ENCODE data around the gene TBC1D16. TPM values are rescaled to one million over a fixed set of nuclear protein-coding genes. Genes with fewer than 3 reads are reported as not detected.

TBC1D16 gene
- total RNA-seq, 1 experiment from 2014 or later = 35.9 TPM

DNA sequence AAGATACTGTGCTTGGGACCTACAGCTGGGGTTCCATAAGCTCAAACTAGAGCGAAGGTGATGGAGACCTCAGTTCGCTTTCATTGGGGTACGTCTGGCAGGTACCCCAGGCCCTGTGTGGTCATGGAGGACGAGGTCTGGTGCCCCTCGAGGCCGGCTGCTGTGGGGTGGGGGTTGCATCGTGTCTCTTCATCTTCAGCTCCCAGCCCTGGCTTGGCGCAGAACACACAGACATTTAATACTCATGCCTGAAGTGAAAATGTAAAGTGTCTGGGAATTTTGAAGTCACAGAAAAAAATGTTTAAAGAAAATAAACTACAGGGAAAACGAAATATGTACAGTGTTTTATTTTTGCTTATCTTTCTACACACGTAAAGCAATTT, 80.5 kb downstream of the TBC1D16 start:
- TF ChIP-seq, protein P1, sequence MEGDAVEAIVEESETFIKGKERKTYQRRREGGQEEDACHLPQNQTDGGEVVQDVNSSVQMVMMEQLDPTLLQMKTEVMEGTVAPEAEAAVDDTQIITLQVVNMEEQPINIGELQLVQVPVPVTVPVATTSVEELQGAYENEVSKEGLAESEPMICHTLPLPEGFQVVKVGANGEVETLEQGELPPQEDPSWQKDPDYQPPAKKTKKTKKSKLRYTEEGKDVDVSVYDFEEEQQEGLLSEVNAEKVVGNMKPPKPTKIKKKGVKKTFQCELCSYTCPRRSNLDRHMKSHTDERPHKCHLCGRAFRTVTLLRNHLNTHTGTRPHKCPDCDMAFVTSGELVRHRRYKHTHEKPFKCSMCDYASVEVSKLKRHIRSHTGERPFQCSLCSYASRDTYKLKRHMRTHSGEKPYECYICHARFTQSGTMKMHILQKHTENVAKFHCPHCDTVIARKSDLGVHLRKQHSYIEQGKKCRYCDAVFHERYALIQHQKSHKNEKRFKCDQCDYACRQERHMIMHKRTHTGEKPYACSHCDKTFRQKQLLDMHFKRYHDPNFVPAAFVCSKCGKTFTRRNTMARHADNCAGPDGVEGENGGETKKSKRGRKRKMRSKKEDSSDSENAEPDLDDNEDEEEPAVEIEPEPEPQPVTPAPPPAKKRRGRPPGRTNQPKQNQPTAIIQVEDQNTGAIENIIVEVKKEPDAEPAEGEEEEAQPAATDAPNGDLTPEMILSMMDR (IDR thresholded peaks at IDR 0.05; ENCODE audit: unreplicated experiment) = no peak
- H3K4me3 Mint-ChIP-seq (ENCODE audit: low read depth, unreplicated experiment) = no peak overlapping the region
- no peak overlapping the region for H3K27ac Mint-ChIP-seq (ENCODE audit: unreplicated experiment)
- no peak for DNase-seq
- no peaks in the 10 kb centered on the region for H3K27me3 Mint-ChIP-seq (ENCODE audit: unreplicated experiment)
- CTCF ChIA-PET = no interaction called here
- no peaks in the 10 kb centered on the region for H3K9me3 Mint-ChIP-seq (ENCODE audit: low read depth, unreplicated experiment)
- H3K36me3 Mint-ChIP-seq (ENCODE audit: insufficient read depth, unreplicated experiment) = no peaks in the 10 kb centered on the region
- intact Hi-C loops (cut with micrococcal nuclease; ENCODE audit: unreplicated experiment) = no loop called here
- no TSS peak for BruUV-seq (replicated peaks)
- H3K4me1 Mint-ChIP-seq (ENCODE audit: low read depth, unreplicated experiment) = no peaks in the 10 kb centered on the region

DNA sequence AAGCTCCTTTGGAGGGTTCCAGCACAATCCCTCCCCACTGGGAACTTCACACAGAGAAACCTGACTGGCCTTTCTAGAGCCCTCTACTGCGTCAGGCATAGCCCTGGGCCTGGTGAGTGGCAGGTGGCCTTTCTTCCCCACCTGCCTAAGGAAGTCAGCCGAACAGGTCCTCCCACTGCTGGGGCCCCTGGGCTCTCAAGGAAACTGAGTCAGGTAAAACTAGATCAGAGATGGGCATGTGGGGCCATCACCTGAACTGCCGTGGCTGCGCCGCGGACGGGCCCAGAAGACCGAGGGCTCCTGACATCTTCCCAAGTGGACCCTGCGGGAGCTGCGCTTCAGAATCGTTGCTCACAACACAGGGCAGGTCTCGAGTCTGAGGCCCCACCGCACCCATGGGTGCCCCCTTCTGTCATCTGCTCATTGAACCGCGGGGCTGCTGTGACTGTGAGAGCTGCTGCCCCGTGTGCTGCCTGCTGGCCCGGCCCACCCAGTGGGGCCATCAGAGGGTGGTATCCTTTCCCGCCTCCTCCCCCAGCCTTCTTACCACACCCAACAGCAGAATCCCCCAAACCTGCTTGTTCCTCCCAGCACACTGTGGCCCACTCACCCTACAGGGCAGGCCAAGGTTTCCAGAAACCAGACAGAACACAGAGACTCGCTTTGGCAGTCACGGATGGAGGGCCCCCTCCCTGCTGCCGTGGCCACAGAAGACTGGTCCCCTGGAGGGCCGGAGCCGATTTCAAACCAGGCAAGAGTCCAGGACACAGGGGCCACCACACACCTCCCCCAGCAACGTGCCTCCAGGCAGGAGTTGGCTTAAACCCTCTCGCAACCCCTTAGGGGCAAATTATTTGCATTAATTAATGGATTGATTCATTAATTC, 81.1 kb downstream of the TBC1D16 start:
- CTCF ChIA-PET = no interaction called here
- Mint-ChIP-seq H3K36me3 (ENCODE audit: insufficient read depth, unreplicated experiment) (peaks cover 2% of the 10 kb centered on the region), H3K4me1 (ENCODE audit: low read depth, unreplicated experiment) (no peaks in the 10 kb centered on the region), H3K9me3 (ENCODE audit: low read depth, unreplicated experiment) (no peaks in the 10 kb centered on the region), H3K27me3 (ENCODE audit: unreplicated experiment) (no peaks in the 10 kb centered on the region), H3K4me3 (ENCODE audit: low read depth, unreplicated experiment) (no peak overlapping the region), H3K27ac (ENCODE audit: unreplicated experiment) (no peak overlapping the region)
- no TSS peak for BruUV-seq (replicated peaks)
- DNase-seq = no peak
- intact Hi-C loops (cut with micrococcal nuclease; ENCODE audit: unreplicated experiment) = no loop called here
- TF ChIP-seq, protein P1 (IDR thresholded peaks at IDR 0.05; ENCODE audit: unreplicated experiment) = no peak

DNA sequence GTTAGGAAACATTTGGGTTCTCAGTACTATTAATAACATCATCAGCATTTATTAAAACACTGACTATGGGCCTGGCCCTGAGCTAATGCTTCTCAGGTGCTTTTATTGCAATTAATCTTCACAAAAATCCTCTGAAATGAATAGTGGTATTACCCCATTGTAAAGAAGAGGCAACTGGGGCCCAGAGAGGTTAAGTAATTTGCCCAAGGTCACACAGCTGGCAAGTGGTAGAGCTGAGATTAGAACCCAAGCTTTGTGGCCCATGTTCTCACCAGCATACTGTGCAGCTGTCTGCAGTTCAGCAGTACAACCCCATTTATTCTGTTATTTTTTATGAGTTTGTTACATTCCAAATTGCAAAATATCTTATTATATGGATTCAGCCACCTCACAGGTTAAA, 82.3 kb downstream of the TBC1D16 start:
- DNase-seq = no peak
- H3K36me3 Mint-ChIP-seq (ENCODE audit: insufficient read depth, unreplicated experiment) = peaks cover 8% of the 10 kb centered on the region
- H3K9me3 Mint-ChIP-seq (ENCODE audit: low read depth, unreplicated experiment) = no peaks in the 10 kb centered on the region
- H3K4me1 Mint-ChIP-seq (ENCODE audit: low read depth, unreplicated experiment) = no peaks in the 10 kb centered on the region
- no peaks in the 10 kb centered on the region for H3K27me3 Mint-ChIP-seq (ENCODE audit: unreplicated experiment)
- no peak overlapping the region for H3K27ac Mint-ChIP-seq (ENCODE audit: unreplicated experiment)
- CTCF ChIA-PET = no interaction called here
- TF ChIP-seq, protein P1 (IDR thresholded peaks at IDR 0.05; ENCODE audit: unreplicated experiment) = no peak
- no TSS peak for BruUV-seq (replicated peaks)
- intact Hi-C loops (cut with micrococcal nuclease; ENCODE audit: unreplicated experiment) = no loop called here
- H3K4me3 Mint-ChIP-seq (ENCODE audit: low read depth, unreplicated experiment) = no peak overlapping the region

DNA sequence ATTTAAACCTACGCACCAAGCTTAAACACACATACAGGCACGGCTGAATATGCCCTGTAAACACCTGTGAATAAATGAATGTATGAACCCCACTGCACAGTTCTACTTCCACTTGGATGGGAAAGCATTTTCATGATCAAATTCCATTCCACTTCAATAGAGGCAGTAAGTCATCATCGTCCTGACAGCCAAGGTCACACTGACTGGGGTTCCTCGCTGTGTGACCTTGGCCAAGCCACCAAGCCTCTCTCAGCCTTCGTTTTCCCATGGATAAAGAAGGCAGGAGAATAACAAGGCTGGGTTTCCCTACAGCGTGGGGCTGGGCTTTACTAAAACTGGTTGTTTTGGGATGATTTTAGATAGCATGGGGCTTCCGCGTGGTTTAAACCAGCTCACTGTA, 82.8 kb downstream of the TBC1D16 start:
- no peaks in the 10 kb centered on the region for H3K4me1 Mint-ChIP-seq (ENCODE audit: low read depth, unreplicated experiment)
- no peak overlapping the region for H3K4me3 Mint-ChIP-seq (ENCODE audit: low read depth, unreplicated experiment)
- H3K27me3 Mint-ChIP-seq (ENCODE audit: unreplicated experiment) = no peaks in the 10 kb centered on the region
- TF ChIP-seq, protein P1 (IDR thresholded peaks at IDR 0.05; ENCODE audit: unreplicated experiment) = no peak
- no TSS peak for BruUV-seq (replicated peaks)
- no peak overlapping the region for H3K27ac Mint-ChIP-seq (ENCODE audit: unreplicated experiment)
- no peak for DNase-seq
- H3K36me3 Mint-ChIP-seq (ENCODE audit: insufficient read depth, unreplicated experiment) = peaks cover 11% of the 10 kb centered on the region
- CTCF ChIA-PET = no interaction called here
- intact Hi-C loops (cut with micrococcal nuclease; ENCODE audit: unreplicated experiment) = no loop called here
- H3K9me3 Mint-ChIP-seq (ENCODE audit: low read depth, unreplicated experiment) = no peaks in the 10 kb centered on the region
